Spleen (tissue), 11 donors: ENCODE measurements around the gene TMA7. TPM values are rescaled to one million over a fixed set of nuclear protein-coding genes. Genes with fewer than 3 reads are reported as not detected.
"Not testable (repeated sequence)": the region's sequence is repeated elsewhere in the genome, so short reads cannot be mapped to it uniquely, and the experiment has no call there.

ENCODE experiments used
- DNase-seq: peaks from one replicate; pipeline ENCODE4 v3.0.0-alpha.2; 2020
- H3K27ac ChIP-seq, 8 donors: fragments of 200-600 bp; sonication (generic) in 7 of 8; 1 replicate in 4 of 8; 2 replicates in 4 of 8; pipeline versions ENCODE4 v1.5.0 to v1.8.0; 2016 to 2021; ENCODE audit warnings: inconsistent platforms in 4 of 8, mild to moderate bottlenecking in 4 of 8, moderate library complexity in 1 of 8
- H3K27me3 ChIP-seq, 7 donors: fragments of 200-600 bp; sonication (generic) in 6 of 7; replicated peaks in 1 of 7; 1 replicate in 4 of 7; 2 replicates in 3 of 7; pipeline versions ENCODE4 v1.5.0 to v1.8.0; 2016 to 2021; ENCODE audit warnings: inconsistent platforms in 3 of 7, mild to moderate bottlenecking in 1 of 7
- H3K36me3 ChIP-seq, 6 donors: fragments of 200-600 bp; sonication (generic) in 5 of 6; 1 replicate in 4 of 6; 2 replicates in 2 of 6; pipeline versions ENCODE4 v1.5.0 to v1.8.0; 2016 to 2021; ENCODE audit warnings: inconsistent platforms in 2 of 6
- H3K4me1 ChIP-seq, 6 donors: fragments of 200-600 bp; sonication (generic) in 5 of 6; 1 replicate in 3 of 6; 2 replicates in 3 of 6; pipeline versions ENCODE4 v1.5.0 to v1.8.0; 2016 to 2021; ENCODE audit warnings: inconsistent platforms in 3 of 6
- H3K4me3 ChIP-seq, 8 donors: fragments of 200-600 bp; sonication (generic) in 7 of 8; 1 replicate in 4 of 8; 2 replicates in 4 of 8; pipeline versions ENCODE4 v1.5.0 to v1.8.0; 2016 to 2021; ENCODE audit warnings: inconsistent platforms in 4 of 8, mild to moderate bottlenecking in 4 of 8, moderate library complexity in 2 of 8
- H3K9me3 ChIP-seq, 8 donors: fragments of 200-600 bp; sonication (generic) in 7 of 8; 1 replicate in 4 of 8; 2 replicates in 4 of 8; pipeline versions ENCODE4 v1.5.0 to v1.8.0; 2016 to 2021; ENCODE audit warnings: inconsistent platforms in 4 of 8
- POLR2A ChIP-seq, 3 donors: fragments of 450-650 bp; IDR thresholded peaks; one replicate each; pipeline ENCODE4 v1.5.1; 2017; ENCODE audit warnings: antibody characterized with exemption in 3 of 3, mild to moderate bottlenecking in 1 of 3
- POLR2AphosphoS5 ChIP-seq, 3 donors: sonication (generic); formaldehyde crosslinking; IDR thresholded peaks; one replicate each; pipeline ENCODE4 v1.5.1; 2017; ENCODE audit warnings: antibody characterized with exemption in 3 of 3
- WGBS, 5 donors: extraction: QIAGEN DNeasy Blood & Tissue Kit in 3 of 5; methylation state at CpG; one replicate each; pipeline versions ENCODE4 v1.1.5 to v1.1.7; 2013 to 2018; 5-methylcytosine and 5-hydroxymethylcytosine counted together
- intact Hi-C: fragments of 100-400 bp; cut with DNase I; formaldehyde crosslinking; loops from one replicate; pipeline ENCODE4 v1.15.0; 2023; ENCODE audit warnings: low total_unique reads
- polyA plus RNA-seq, 3 donors: library from polyadenylated mRNA; stranded (reverse); fragments of 200-250 nt; gene quantifications; one replicate each; pipeline ENCODE4 v1.2.1, GENCODE V29; 2013
- total RNA-seq, 7 donors: library from RNA; depleted of rRNA in 3 of 7; stranded (reverse); fragments of >200 nt in 3 of 7; fragmentation: NEBNext Ultra II Directional in 4 of 7; extraction: Animal tissue kit (Norgen Biotek cat#: 25700) in 4 of 7; gene quantifications; one replicate each; pipeline versions ENCODE4 v1.1.0 to v1.2.1, GENCODE V29; 2016 to 2021
- TF ChIP-seq, protein P1 (sequence below), 11 experiments: fragments of 200-600 bp in 7 of 11; fragments of 450-650 bp in 4 of 11; sonication (generic) in 4 of 11; IDR thresholded peaks in 8 of 11; conservative IDR thresholded peaks in 3 of 11; 1 replicate in 7 of 11; 2 replicates in 4 of 11; pipeline versions ENCODE4 v1.4.0 to v1.8.0; 2016 to 2021; ENCODE audit warnings: antibody characterized with exemption in 11 of 11, inconsistent platforms in 4 of 11, mild to moderate bottlenecking in 1 of 11
- donor health status: healthy with polysubstance abuse.
- donor health status: DM: no; HTN: no; CAD: no; lungs with moderate emphysema.
- donor health status: DM: no; HTN: no; CAD: no.
- donor health status: Bipolar disorder and iron deficiency.
- donor health status: healthy.
- donor health status: DM: no; HTN: no; CAD: no.
- donor health status: DM: yes; HTN: yes; CAD: no.

TMA7 gene
- total and polyA plus RNA-seq, 10 donors = 145 to 753 (median 216) TPM

- intact Hi-C loops = no loop called here
- TF ChIP-seq, protein P1, sequence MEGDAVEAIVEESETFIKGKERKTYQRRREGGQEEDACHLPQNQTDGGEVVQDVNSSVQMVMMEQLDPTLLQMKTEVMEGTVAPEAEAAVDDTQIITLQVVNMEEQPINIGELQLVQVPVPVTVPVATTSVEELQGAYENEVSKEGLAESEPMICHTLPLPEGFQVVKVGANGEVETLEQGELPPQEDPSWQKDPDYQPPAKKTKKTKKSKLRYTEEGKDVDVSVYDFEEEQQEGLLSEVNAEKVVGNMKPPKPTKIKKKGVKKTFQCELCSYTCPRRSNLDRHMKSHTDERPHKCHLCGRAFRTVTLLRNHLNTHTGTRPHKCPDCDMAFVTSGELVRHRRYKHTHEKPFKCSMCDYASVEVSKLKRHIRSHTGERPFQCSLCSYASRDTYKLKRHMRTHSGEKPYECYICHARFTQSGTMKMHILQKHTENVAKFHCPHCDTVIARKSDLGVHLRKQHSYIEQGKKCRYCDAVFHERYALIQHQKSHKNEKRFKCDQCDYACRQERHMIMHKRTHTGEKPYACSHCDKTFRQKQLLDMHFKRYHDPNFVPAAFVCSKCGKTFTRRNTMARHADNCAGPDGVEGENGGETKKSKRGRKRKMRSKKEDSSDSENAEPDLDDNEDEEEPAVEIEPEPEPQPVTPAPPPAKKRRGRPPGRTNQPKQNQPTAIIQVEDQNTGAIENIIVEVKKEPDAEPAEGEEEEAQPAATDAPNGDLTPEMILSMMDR (IDR thresholded peaks at IDR 0.05 in 8 of 11, conservative IDR thresholded peaks at IDR 0.05 in 3 of 11) = no peak
- peak in 1 of 3 donors; percentile 47 for TF ChIP-seq POLR2AphosphoS5 (IDR thresholded peaks at IDR 0.05)
- H3K9me3 ChIP-seq = no peaks in the 10 kb centered on the region
- H3K4me1 ChIP-seq = peaks cover 19 to 88% (median 62%) of the 10 kb centered on the region in 6 donors
- H3K4me3 ChIP-seq = no peak overlapping the region
- H3K36me3 ChIP-seq = peaks cover 0 to 57% (median 0%) of the 10 kb centered on the region in 6 donors
- peak overlapping the region in 5 of 8 donors; percentile 41 to 99 (median 92) for H3K27ac ChIP-seq
- H3K27me3 ChIP-seq = no peaks in the 10 kb centered on the region
- WGBS, 5 donors = 84 to 88% (median 88%) methylated on average over 9 of the region's 9 CpGs
- peak; percentile 73 for DNase-seq
These were observed 36.5 kb downstream of the TMA7 start for GRCh38 chr3:48476426-48477053.

- H3K27ac ChIP-seq = peak overlapping the region; percentile 41 to 99 (median 83)
- intact Hi-C loops = no loop called here
- no peak for TF ChIP-seq POLR2AphosphoS5 (IDR thresholded peaks at IDR 0.05)
- TF ChIP-seq POLR2A (IDR thresholded peaks at IDR 0.05) = no peak
- TF ChIP-seq, protein P1 (IDR thresholded peaks at IDR 0.05 in 8 of 11, conservative IDR thresholded peaks at IDR 0.05 in 3 of 11) = no peak
These were observed 38.0 kb downstream of the TMA7 start for GRCh38 chr3:48477959-48478520.

GRCh38 chr3:48478626-48479555 lies 38.8 kb downstream of the TMA7 start:
- intact Hi-C loops = no loop called here
- 40 to 48% (median 44%) methylated on average over 19 of the region's 19 CpGs for WGBS, 5 donors
- Histone ChIP-seq H3K27ac (peak overlapping the region; percentile 41 to 99 (median 83)), H3K4me1 (peaks cover 7 to 69% (median 43%) of the 10 kb centered on the region in 6 donors), H3K4me3 (peak overlapping the region in 5 of 8 donors; percentile 2 to 64 (median 21)), H3K27me3 (no peaks in the 10 kb centered on the region), H3K36me3 (peaks cover 0 to 57% (median 0%) of the 10 kb centered on the region in 6 donors), H3K9me3 (no peaks in the 10 kb centered on the region)
- DNase-seq = peak; percentile 90
- TF ChIP-seq, protein P1 (IDR thresholded peaks at IDR 0.05 in 8 of 11, conservative IDR thresholded peaks at IDR 0.05 in 3 of 11) = peak in 2 of 11 experiments; percentile 8 to 9
- TF ChIP-seq POLR2A (IDR thresholded peaks at IDR 0.05) (no peak), POLR2AphosphoS5 (IDR thresholded peaks at IDR 0.05) (peak in 2 of 3 donors; percentile 52 to 55)

More at GRCh38 chr3:48477959-48478520, 38.0 kb downstream of the TMA7 start:
- no peak for DNase-seq
- Histone ChIP-seq H3K4me3 (peak overlapping the region in 3 of 8 donors; percentile 17 to 64 (median 29)), H3K9me3 (no peaks in the 10 kb centered on the region), H3K27me3 (no peaks in the 10 kb centered on the region), H3K4me1 (peaks cover 15 to 78% (median 51%) of the 10 kb centered on the region in 6 donors), H3K36me3 (peaks cover 0 to 57% (median 0%) of the 10 kb centered on the region in 6 donors)
- WGBS, 5 donors = 83 to 93% (median 88%) methylated on average over 8 to 9 of the region's 9 CpGs

- WGBS, 5 donors = 92 to 98% (median 94%) methylated on average over 11 of the region's 11 CpGs
- DNase-seq = peak; percentile 31
- H3K4me3 ChIP-seq, H3K27me3 ChIP-seq, H3K27ac ChIP-seq, H3K9me3 ChIP-seq, intact Hi-C loops: not testable (repeated sequence)
- Histone ChIP-seq H3K4me1 (peaks cover 7 to 49% (median 34%) of the 10 kb centered on the region in 6 donors), H3K36me3 (peaks cover 0 to 48% (median 0%) of the 10 kb centered on the region in 6 donors)
These were observed 40.8 kb downstream of the TMA7 start for GRCh38 chr3:48480891-48481290.

- peaks cover 0 to 28% (median 0%) of the 10 kb centered on the region in 6 donors for H3K36me3 ChIP-seq
- peaks cover 7 to 30% (median 23%) of the 10 kb centered on the region in 6 donors for H3K4me1 ChIP-seq
- DNase-seq = peak; percentile 21
- 91 to 96% (median 94%) methylated on average over 6 of the region's 6 CpGs for WGBS, 5 donors
- H3K27me3 ChIP-seq, H3K27ac ChIP-seq, H3K9me3 ChIP-seq, H3K4me3 ChIP-seq, intact Hi-C loops: not testable (repeated sequence)
These were observed 42.8 kb downstream of the TMA7 start for GRCh38 chr3:48482822-48483221.
